Keratinocyte (primary cell): Measurements from ENCODE around the gene PRAC1. TPM values are rescaled to one million over a fixed set of nuclear protein-coding genes. Genes with fewer than 3 reads are reported as not detected.

Experiments
- DNase-seq: peaks from one replicate; pipeline ENCODE4 v3.0.0-alpha.2; 2011; ENCODE audit warnings: low read depth, missing footprints, low spot score
- FAIRE-seq: peaks from 2 replicates; lab custom pipeline; 2011; peaks lifted over from hg19 to GRCh38; lab: Jason Lieb, UNC
- H2AFZ ChIP-seq: 2 replicates; pipeline ENCODE4 v1.6.0; 2012; ENCODE audit warnings: low read length, control low read depth, inconsistent platforms; ENCODE audit not compliant: control insufficient read depth
- H3K27ac ChIP-seq: 2 replicates; pipeline ENCODE4 v1.5.1; 2011; ENCODE audit warnings: low read length; ENCODE audit not compliant: control insufficient read depth, insufficient read depth
- H3K27me3 ChIP-seq: 3 replicates; pipeline ENCODE4 v1.6.0; 2011; ENCODE audit warnings: low read length; ENCODE audit not compliant: control insufficient read depth, insufficient read depth; ENCODE audit errors: extremely low read depth
- H3K36me3 ChIP-seq, 2 experiments: 2 replicates in 1 of 2; 3 replicates in 1 of 2; pipeline ENCODE4 v1.5.1; 2011; ENCODE audit warnings: low read length in 2 of 2, mild to moderate bottlenecking in 1 of 2; ENCODE audit not compliant: control insufficient read depth in 2 of 2, insufficient read depth in 2 of 2; ENCODE audit errors: extremely low read depth in 1 of 2
- H3K4me1 ChIP-seq: 3 replicates; pipeline ENCODE4 v1.5.1; 2011; ENCODE audit warnings: low read length; ENCODE audit not compliant: control insufficient read depth, insufficient read depth; ENCODE audit errors: extremely low read depth
- H3K4me2 ChIP-seq: 3 replicates; pipeline ENCODE4 v1.6.0; 2011; ENCODE audit warnings: low read depth, low read length; ENCODE audit not compliant: control insufficient read depth, insufficient read depth; ENCODE audit errors: extremely low read depth
- H3K4me3 ChIP-seq, 3 experiments: fragments of 200-600 bp in 1 of 3; sonication (generic) in 1 of 3; 2 replicates in 2 of 3; 3 replicates in 1 of 3; pipeline ENCODE4 v1.5.1; 2011 to 2016; ENCODE audit warnings: low read length in 3 of 3, mild to moderate bottlenecking in 3 of 3, control low read depth in 2 of 3, inconsistent platforms in 1 of 3, low read depth in 1 of 3, mixed read lengths in 1 of 3, mixed run types in 1 of 3, moderate library complexity in 1 of 3; ENCODE audit not compliant: control insufficient read depth in 2 of 3, insufficient read depth in 2 of 3; ENCODE audit errors: extremely low read depth in 1 of 3
- H3K79me2 ChIP-seq: 2 replicates; pipeline ENCODE4 v1.6.0; 2012; ENCODE audit warnings: low read length; ENCODE audit not compliant: control insufficient read depth, insufficient read depth
- H3K9ac ChIP-seq: 3 replicates; pipeline ENCODE4 v1.6.0; 2011; ENCODE audit warnings: low read length; ENCODE audit not compliant: control insufficient read depth, insufficient read depth; ENCODE audit errors: extremely low read depth
- H3K9me1 ChIP-seq: 3 replicates; pipeline ENCODE4 v1.6.0; 2011; ENCODE audit warnings: low read length; ENCODE audit not compliant: control insufficient read depth, insufficient read depth; ENCODE audit errors: extremely low read depth
- H3K9me3 ChIP-seq: 2 replicates; pipeline ENCODE4 v1.5.1; 2012; ENCODE audit warnings: low read depth, low read length; ENCODE audit not compliant: control insufficient read depth
- H4K20me1 ChIP-seq: 3 replicates; pipeline ENCODE4 v1.6.0; 2011; ENCODE audit warnings: low read length; ENCODE audit not compliant: control insufficient read depth, insufficient read depth; ENCODE audit errors: extremely low read depth
- EZH2 ChIP-seq: IDR thresholded peaks from one replicate; pipeline ENCODE4 v1.6.1; 2012; ENCODE audit warnings: inconsistent platforms, mild to moderate bottlenecking, low read length, moderate library complexity
- dilution Hi-C: fragments of 300-500 bp; cut with MboI; formaldehyde crosslinking; loops from one replicate; pipeline ENCODE4 v1.7.0; 2020; ENCODE audit warnings: low sequenced_read_pairs; ENCODE audit not compliant: extremely low pct_ligation_motif_present
- polyA plus RNA-seq, 5 experiments: library from polyadenylated mRNA; depleted of rRNA in 3 of 5; stranded (reverse) in 3 of 5; stranded (forward) in 1 of 5; unstranded in 1 of 5; fragments of >200 nt; gene quantifications; 1 replicate in 1 of 5; 2 replicates in 3 of 5; 3 replicates in 1 of 5; pipeline versions ENCODE4 v1.2.1 to v1.2.3, GENCODE V29; 2011 to 2012; ENCODE audit warnings: missing spikeins in 2 of 5, low read depth in 1 of 5, low replicate concordance in 1 of 5
- TF ChIP-seq, protein P1 (sequence below), 3 experiments: IDR thresholded peaks in 1 of 3; conservative IDR thresholded peaks in 1 of 3; optimal IDR thresholded peaks in 1 of 3; 2 replicates in 2 of 3; 3 replicates in 1 of 3; pipeline versions ENCODE3 to v1.5.1; 2011; ENCODE audit warnings: low read length in 3 of 3, mild to moderate bottlenecking in 3 of 3, moderate library complexity in 2 of 3, control low read depth in 1 of 3, inconsistent platforms in 1 of 3; ENCODE audit not compliant: insufficient read depth in 2 of 3; ENCODE audit errors: extremely low read depth in 1 of 3

Gene PRAC1
- polyA plus RNA-seq, 1 donor (not counting 4 experiments of a cell fraction or from before 2014, with no cell fraction given), result not detected

DNA sequence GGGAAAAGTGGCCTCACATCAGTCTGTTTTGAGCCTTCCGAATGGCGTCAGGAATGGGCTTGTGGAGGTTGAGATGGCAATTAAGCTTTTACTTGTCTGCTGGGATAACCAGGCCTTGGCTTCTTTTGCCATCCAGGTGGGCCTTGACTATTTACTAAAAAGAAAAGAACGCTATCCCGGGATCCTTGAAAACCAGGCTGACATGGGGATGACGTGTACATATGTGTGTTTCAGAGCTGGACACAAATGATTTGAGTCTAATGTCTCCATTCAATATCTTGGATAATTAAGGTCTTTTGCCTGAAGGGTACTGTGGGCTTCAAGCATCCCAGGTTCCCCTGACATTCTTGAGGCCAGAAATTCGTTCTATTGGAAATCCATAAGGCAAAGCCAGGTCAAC lies 38.8 kb upstream of the PRAC1 start:
- FAIRE-seq (no peak), DNase-seq (no peak)
- no peak overlapping the region for H2AFZ ChIP-seq
- no peaks in the 10 kb centered on the region for H3K79me2 ChIP-seq
- no peak overlapping the region for H3K27ac ChIP-seq
- H4K20me1 ChIP-seq, result no peaks in the 10 kb centered on the region
- dilution Hi-C loops, result loop anchor here (25.0 kb wide), 1 partner anchor 99 kb away; no protein-coding TSS in a partner anchor
- no peak overlapping the region for H3K9ac ChIP-seq
- peaks cover 38% of the 10 kb centered on the region for H3K27me3 ChIP-seq
- no peaks in the 10 kb centered on the region for H3K4me1 ChIP-seq
- TF ChIP-seq, protein P1, sequence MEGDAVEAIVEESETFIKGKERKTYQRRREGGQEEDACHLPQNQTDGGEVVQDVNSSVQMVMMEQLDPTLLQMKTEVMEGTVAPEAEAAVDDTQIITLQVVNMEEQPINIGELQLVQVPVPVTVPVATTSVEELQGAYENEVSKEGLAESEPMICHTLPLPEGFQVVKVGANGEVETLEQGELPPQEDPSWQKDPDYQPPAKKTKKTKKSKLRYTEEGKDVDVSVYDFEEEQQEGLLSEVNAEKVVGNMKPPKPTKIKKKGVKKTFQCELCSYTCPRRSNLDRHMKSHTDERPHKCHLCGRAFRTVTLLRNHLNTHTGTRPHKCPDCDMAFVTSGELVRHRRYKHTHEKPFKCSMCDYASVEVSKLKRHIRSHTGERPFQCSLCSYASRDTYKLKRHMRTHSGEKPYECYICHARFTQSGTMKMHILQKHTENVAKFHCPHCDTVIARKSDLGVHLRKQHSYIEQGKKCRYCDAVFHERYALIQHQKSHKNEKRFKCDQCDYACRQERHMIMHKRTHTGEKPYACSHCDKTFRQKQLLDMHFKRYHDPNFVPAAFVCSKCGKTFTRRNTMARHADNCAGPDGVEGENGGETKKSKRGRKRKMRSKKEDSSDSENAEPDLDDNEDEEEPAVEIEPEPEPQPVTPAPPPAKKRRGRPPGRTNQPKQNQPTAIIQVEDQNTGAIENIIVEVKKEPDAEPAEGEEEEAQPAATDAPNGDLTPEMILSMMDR (optimal IDR thresholded peaks at IDR 0.05 in 1 of 3, IDR thresholded peaks at IDR 0.05 in 1 of 3, conservative IDR thresholded peaks at IDR 0.05 in 1 of 3; ENCODE audit: extremely low read depth in 1 of 3, insufficient read depth in 2 of 3, low read length in 3 of 3), result no peak
- no peak for TF ChIP-seq EZH2
- no peaks in the 10 kb centered on the region for H3K36me3 ChIP-seq
- H3K9me1 ChIP-seq, result no peaks in the 10 kb centered on the region
- H3K4me3 ChIP-seq, result no peak overlapping the region
- H3K9me3 ChIP-seq, result no peaks in the 10 kb centered on the region
- H3K4me2 ChIP-seq, result no peak overlapping the region

DNA sequence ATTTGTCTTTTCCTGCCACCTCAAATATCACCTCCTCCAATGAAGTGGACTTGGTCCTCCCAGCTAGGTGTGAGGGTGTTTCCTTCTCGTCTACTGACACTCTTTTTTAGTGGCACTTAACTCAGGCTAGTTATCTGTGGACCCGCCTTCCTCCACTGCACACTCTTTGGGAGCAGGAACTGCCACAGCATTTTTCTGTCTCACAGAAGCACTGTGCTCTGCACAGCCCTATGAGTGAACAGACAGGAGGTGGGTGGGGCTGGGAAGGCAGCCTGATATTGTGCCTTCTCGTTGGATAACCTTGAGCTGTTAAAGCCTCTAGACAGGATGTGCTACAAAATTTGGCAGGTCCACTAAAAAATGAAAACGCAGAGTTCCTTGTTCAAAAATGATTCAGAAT lies 38.1 kb upstream of the PRAC1 start:
- H3K79me2 ChIP-seq, result no peaks in the 10 kb centered on the region
- no peaks in the 10 kb centered on the region for H4K20me1 ChIP-seq
- H3K4me1 ChIP-seq, result no peaks in the 10 kb centered on the region
- no peaks in the 10 kb centered on the region for H3K9me3 ChIP-seq
- no peak overlapping the region for H3K4me2 ChIP-seq
- FAIRE-seq (no peak), DNase-seq (no peak)
- no peaks in the 10 kb centered on the region for H3K36me3 ChIP-seq
- dilution Hi-C loops, result loop anchor here (25.0 kb wide), 1 partner anchor 98 kb away; no protein-coding TSS in a partner anchor
- TF ChIP-seq, protein P1 (optimal IDR thresholded peaks at IDR 0.05 in 1 of 3, IDR thresholded peaks at IDR 0.05 in 1 of 3, conservative IDR thresholded peaks at IDR 0.05 in 1 of 3; ENCODE audit: extremely low read depth in 1 of 3, insufficient read depth in 2 of 3, low read length in 3 of 3), result no peak
- TF ChIP-seq EZH2, result no peak
- no peak overlapping the region for H3K4me3 ChIP-seq
- H3K9me1 ChIP-seq, result no peaks in the 10 kb centered on the region
- peaks cover 45% of the 10 kb centered on the region for H3K27me3 ChIP-seq
- H3K9ac ChIP-seq, result no peak overlapping the region
- H2AFZ ChIP-seq, result no peak overlapping the region
- H3K27ac ChIP-seq, result no peak overlapping the region
